ENCODE results near the gene ALOX5. TPM values are rescaled to one million over a fixed set of nuclear protein-coding genes. Genes with fewer than 3 reads are reported as not detected.

Gene ALOX5
- total RNA-seq, 1 donor from 2014 or later: not detected

DNA sequence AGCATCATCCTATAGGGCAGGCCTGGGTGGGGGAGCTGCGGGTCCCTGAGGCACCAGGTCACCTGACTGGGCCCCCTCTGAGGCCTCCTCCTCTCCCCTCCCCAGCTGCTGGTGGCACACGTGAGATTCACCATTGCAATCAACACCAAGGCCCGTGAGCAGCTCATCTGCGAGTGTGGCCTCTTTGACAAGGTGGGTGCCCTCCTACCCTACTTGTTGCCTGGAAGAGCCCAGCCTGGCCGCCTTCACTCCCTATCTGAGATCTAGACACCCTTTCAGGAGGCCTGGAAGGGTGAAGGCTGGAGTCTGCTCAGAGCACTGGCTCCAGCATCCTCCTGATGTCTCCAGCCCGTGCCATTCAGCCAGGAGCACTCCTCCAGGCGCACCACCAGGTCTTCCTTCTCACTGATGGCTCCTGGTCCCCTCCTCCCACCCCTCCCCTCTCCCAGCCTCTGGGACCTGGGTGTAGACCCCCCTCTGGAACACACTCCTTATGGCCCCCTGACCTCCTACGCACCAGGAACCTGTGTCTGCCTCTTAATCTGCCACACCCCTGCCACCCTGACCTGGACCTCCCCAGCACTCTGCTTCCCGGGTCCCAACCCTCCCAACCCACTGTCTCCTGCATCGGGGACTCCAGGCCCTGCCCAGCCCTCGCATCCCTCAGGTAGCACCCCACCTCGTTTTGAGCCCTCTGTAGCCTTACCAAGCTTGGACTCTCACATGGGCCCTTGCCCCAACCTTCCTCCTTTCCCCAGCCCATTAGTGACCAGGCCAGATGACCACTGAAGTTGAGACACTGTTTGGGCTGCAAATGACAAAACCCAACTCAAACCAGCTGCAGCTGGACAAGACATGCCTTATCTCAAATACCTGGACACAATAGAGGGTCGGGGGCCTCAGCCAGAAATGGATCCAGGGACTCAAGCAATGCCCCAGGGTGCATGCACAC, 67.5 kb downstream of the ALOX5 start:
- DNase-seq (ENCODE audit: extremely low read depth, low read depth, low spot score): no peak

DNA sequence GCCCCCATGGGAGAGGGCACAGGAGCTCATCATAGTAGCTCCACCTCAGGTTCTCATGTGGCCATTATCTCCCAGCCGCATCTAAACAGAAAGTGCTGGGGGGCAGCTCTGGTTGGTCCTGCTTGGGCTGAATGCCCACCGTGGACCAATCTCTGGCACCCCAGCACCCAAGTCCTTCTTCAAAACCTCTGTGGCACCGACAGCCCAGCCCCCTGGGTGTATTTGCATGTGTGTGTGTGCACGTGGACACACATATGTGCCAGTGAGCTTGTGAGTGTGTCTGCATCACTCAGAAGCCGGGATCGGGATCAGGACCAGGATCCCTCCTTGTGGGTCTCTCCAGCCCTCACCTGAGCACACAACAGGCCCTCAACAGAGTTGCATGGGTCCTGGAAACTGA, 68.2 kb downstream of the ALOX5 start:
- no peak for DNase-seq (ENCODE audit: extremely low read depth, low read depth, low spot score)

DNA sequence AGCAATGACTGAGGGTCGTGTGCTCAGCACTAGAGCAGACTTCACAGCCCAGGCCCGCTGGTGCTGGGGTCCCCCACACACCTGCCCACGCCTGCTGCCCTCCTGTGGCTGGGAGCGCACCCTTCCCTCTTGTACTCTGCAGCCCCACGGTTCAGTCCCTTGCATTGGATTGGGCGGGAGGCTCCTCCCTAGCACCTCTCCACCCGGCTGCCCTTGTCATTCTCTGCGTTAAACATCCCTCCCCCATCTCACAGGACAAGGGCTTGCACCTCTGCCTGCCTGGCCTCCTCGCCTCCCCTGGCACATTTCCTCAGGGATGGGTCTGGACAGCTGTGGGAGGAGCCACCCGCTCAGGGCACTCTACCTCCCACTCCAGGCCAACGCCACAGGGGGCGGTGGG, 68.6 kb downstream of the ALOX5 start:
- no peak for DNase-seq (ENCODE audit: extremely low read depth, low read depth, low spot score)

DNA sequence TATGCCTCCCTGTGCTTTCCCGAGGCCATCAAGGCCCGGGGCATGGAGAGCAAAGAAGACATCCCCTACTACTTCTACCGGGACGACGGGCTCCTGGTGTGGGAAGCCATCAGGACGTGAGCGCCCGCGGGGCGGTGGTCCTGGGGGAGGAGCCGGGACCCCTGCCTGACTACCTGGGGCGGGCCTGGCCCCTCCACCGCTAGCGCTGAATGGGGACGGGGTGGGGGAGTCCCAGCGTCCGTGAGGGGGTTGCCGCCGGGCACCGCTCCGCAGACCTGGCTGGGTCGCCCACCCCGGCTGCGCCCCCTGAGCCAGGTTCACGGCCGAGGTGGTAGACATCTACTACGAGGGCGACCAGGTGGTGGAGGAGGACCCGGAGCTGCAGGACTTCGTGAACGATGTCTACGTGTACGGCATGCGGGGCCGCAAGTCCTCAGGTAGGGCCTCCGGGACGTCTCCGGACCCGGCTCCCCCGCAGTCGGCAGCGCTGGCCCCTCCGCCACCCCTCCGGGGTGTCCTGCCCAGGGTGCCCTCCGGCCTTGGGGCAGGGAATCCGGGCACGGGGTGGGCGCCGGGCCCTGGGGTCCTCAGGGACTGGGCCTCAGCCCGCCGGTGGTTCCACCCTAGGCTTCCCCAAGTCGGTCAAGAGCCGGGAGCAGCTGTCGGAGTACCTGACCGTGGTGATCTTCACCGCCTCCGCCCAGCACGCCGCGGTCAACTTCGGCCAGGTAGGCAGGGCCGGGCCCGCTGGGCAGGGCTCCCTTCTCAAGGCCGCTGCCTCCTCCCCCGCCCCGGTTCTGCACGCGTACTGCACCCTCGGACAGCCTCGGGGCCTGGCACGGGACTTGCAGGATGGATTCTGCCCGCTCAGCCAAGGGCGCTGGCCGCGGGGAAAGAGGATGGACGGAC, 69.3 kb downstream of the ALOX5 start:
- DNase-seq (ENCODE audit: extremely low read depth, low read depth, low spot score): no peak

DNA sequence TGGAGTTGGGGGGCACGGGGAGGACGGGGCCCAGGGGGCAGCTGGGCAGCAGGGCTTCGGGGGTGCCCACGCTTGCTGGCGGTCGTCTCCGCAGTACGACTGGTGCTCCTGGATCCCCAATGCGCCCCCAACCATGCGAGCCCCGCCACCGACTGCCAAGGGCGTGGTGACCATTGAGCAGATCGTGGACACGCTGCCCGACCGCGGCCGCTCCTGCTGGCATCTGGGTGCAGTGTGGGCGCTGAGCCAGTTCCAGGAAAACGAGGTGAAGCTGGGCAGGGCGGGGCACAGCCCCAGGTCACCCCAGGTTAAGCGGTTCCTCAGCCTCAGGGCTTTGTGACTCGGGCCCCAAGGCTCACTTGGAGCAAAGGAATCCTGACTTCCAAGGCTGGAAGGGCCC, 70.0 kb downstream of the ALOX5 start:
- no peak for DNase-seq (ENCODE audit: extremely low read depth, low read depth, low spot score)

DNA sequence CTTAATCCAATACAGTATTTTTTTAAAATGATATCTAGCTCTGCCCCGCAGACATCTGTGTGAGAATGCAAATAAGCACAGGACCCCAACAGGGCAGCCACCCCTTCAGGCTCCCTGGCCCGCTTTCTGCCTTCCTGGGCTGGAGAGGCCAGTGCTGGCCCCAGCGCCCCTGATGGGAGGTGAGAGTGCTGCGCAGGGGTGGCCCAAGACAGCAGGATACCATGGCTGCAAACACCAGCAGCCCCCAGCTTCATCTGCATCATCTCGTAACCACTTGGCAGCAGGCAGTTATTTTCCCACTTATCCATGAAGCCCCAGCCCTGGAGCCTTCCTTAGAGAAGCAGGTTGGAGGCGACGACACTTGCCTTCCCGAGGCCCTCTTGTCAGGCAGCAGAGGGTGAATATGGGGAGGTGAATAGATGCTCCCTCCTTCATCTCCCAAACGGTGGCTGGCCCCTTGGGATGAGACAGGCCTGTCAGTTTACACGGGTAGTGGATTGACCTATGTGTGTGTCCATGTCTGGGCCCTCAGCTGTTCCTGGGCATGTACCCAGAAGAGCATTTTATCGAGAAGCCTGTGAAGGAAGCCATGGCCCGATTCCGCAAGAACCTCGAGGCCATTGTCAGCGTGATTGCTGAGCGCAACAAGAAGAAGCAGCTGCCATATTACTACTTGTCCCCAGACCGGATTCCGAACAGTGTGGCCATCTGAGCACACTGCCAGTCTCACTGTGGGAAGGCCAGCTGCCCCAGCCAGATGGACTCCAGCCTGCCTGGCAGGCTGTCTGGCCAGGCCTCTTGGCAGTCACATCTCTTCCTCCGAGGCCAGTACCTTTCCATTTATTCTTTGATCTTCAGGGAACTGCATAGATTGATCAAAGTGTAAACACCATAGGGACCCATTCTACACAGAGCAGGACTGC, 71.2 kb downstream of the ALOX5 start:
- no peak for DNase-seq (ENCODE audit: extremely low read depth, low read depth, low spot score)

DNA sequence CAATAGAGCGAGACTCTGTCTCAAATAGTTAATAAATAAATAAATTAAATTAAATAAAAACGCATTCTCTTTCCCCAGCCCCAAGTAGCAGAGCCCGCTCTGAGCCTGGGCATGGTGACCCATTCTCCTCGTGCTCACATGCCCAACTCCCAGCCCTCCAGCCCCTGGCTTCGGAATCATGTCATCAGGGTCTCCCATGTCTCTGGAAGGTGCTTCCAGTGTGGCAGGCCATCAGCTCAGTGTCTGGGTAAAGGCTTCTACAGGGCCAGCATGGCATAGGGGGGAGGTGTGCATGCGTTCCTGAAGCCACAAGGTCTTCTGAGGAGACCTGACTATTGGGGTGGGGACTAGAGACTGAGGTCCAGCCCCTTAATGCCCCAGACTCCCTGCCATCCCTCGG, 72.8 kb downstream of the ALOX5 start:
- no peak for DNase-seq (ENCODE audit: extremely low read depth, low read depth, low spot score)

DNA sequence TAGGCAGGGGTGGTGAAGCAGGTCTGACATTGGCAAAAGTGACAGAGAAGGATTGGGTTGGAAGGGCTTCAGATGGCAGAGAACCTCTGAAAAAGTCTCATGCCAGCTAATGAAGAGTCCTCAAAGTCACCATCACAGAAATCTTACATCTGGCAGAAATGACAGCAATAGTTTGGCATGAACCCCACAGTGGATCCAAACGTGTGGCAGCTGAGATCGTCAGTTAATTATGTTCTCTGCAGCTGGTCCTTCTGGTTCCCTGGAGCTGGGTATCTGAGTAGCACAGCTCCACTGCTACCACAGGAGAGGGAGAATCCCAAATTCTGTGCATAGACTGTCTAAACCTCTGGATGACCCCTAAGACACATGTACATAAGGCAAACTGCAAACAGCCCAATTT, 73.4 kb downstream of the ALOX5 start:
- no peak for DNase-seq (ENCODE audit: extremely low read depth, low read depth, low spot score)

DNA sequence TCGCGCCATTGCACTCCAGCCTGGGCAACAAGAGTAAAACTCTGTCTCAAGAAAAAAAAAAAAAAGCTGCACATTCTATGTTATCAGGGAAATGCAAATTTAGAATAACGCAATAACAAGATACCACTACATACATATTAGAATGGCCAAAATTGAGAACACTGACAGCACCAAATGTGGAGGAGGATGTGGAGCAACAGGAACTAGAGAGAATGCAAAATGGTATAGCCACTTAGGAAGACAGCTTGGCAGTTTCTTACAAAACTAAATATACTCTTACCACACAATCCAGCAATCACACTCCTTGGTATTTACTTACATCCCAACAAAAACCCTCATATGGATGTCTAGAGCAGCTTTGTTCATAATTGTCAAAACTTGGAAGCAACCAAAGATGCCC, 76.8 kb downstream of the ALOX5 start:
- DNase-seq (ENCODE audit: extremely low read depth, low read depth, low spot score): no peak

DNA sequence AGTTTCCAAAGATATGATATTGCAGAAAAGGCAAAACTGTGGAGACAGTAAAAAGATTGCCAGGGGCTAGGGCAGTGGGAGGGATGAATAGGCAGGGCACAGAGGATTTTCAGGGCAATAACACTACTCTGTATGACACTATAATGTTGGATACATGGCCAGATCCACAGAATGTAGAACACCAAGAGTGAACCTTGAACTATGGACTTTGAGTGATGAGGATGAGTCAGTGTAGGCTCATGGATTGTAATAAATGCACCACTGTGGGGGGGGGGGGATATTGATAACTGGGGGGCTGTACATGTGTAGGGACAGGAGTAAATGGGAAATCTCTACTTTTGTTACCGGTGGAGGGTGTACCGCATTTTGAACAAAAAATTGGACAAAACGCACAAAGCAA, 77.4 kb downstream of the ALOX5 start:
- no peak for DNase-seq (ENCODE audit: extremely low read depth, low read depth, low spot score)

DNA sequence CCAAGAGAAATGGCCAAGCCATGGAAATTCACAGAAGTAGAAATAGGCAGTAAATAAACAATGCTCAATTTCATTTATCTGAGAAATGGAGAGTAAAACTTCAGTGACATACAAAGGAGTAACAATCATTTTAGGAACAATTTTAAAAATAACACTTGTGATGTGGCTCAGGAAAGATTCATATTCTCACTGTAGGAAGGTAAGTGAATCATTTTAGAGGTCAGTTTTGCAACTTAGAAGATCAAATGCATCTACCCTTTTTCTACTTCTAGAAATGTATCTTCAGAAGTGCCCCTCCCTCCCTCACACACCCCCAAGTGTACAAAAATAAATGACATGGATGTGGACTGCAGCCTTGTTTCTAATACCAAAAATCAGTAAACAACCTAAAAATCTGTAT, 78.3 kb downstream of the ALOX5 start:
- DNase-seq (ENCODE audit: extremely low read depth, low read depth, low spot score): no peak

DNA sequence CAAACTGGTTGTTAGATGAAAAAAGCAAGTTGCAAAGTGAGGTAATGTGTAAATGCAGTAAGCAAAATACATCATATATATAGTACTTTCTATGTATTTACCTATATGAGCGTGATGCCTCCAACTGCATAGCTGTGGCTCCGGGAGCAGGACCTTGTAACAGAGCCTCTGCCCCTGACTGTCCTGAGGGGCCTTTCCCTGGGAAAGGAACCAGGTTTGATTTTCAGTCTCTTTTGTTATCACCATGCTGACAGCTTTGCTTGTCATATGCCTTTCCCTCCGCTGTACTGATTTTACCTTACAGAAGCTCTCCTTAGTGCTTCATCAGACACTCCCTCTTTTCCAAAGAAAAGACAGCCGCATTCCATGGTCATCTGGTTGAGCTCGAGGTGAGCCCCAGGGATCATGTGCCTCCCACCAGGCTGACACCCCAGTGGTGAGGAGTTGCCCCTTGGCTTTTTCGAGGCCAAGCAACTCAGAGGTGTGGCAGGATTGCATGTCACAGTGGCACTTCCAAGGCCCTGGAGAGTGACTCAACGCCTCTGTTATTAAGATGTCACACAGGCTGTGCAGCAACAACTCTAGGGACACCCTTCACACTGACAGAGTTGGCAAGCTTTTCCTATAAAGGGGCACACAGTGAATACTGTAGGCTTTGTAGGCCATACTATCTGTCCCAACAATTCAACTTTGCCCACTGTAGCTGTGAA, 78.9 kb downstream of the ALOX5 start:
- DNase-seq (ENCODE audit: extremely low read depth, low read depth, low spot score): no peak

DNA sequence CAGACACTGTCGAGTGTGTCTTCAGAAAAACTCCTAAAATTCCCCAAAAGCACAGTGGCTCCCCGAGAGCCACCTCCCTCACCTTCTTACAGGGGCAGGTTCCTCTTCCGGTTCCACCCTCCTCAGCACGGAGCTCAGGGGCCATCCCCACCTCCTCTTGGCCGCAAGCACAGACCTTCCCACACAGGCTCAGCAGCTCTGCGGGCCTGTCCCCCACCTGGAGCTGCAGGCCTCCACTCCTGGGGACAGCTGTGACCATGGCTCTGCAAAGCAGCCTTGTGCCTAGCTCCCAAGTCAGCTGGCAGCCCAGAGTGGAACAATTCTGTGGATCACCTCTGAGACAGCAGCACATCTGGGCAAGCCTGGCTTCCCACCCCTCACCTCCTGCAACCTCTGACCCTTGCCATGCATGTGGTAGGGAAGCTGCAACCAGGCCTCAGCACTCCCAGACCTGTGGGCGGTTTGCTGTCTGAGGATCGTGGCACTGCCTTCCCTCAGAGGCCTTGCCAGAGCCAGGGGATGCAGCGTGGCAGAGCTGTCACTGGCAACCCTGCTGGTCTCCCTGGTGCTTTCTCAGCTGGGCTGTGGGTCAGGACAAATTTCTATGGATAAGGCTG, 79.7 kb downstream of the ALOX5 start:
- no peak for DNase-seq (ENCODE audit: extremely low read depth, low read depth, low spot score)

DNA sequence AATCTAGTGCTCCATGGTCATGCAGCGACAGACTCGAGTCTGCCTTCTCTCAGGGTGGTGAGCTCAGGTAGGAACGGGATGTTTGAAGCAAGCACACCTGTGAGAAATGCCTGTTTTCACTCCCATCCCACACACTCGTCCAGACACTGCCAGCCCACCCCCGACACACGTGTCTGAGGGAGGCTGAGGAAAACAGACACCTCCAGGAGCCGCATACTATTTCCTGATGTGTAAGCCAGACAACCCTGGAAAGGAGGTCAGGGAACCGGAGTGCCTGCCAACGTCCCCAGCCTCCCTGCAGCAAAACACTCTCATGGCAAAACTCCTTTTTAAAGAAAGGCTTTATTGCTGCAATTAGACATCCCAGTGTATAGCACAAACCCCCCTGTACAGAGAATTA, 80.2 kb downstream of the ALOX5 start:
- no peak for DNase-seq (ENCODE audit: extremely low read depth, low read depth, low spot score)

DNA sequence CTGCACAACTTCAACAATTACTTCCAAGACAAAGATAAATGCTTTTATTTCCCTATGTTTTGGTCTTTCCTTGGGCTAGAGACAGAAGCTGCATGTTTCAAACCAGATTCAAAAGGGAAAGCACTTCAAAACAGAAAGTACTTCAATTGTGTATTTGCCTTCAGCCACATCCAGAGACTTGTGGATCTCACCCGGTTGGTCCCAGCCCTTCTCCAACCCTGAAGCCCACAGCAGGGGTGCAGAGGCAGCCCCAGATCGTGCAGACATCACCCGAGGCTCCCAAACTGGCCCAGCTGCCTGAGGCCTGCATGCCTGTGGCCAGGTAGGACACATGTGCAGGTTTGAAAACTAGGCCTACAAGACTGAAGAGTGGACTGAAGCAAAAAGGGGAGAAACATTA, 80.8 kb downstream of the ALOX5 start:
- DNase-seq (ENCODE audit: extremely low read depth, low read depth, low spot score): no peak

DNA sequence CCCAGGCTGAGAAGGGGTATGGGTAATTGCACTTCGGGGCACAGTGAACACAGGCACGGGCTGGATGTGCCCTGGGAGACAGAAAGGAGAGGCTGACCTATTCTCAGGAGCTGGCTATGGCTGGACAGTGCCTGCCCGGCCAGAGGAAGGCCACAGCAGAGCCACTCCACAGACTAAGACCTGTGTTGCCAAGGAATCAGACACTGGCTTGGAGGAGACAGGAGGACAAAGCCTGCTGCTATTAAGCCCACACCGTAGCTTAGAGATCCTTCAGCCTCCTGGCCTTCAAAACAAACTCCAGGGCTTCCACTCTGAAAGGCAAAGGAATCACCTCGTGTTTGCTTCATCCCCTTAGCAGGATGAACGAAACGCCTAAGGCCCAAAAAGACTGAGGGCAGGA, 82.2 kb downstream of the ALOX5 start:
- DNase-seq (ENCODE audit: extremely low read depth, low read depth, low spot score): no peak

DNA sequence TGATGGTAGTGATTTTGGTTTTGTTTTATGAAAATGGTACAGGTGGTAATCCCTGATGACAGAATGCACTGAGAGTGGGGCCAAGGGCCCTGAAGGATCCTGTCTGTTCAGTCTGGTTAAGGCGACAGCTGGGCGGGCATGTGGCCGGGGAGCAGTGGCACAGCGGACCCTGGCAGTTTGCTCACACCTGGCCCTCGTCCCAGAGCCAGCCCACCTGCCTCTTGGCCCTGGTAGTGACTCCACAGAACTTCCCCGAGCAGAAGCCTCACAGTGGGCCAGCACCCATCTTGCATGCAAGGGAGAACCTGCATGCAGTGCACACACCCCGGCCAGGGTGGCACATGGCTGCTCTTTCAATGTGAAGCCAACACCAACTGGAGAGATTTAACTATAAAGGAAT, 82.8 kb downstream of the ALOX5 start:
- no peak for DNase-seq (ENCODE audit: extremely low read depth, low read depth, low spot score)

DNA sequence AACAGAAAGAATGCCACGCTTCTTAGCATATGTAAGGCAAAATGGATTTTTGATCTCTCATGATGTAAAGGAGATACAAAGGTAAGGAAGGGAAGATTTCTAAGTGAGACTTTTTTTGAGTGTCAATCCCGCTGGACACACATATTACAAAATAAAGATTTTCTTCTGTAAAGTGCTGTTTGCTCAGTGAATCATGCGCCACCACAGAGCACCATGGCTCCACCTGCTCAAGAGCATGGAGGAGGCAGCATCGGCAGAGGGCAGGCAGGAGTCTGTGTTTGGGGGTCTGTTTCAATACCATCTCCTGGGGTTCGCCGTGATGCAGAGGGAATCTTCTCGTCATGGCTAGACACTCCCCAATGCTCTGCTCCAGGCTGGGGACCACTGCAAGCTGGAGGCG, 83.5 kb downstream of the ALOX5 start:
- DNase-seq (ENCODE audit: extremely low read depth, low read depth, low spot score): no peak

DNA sequence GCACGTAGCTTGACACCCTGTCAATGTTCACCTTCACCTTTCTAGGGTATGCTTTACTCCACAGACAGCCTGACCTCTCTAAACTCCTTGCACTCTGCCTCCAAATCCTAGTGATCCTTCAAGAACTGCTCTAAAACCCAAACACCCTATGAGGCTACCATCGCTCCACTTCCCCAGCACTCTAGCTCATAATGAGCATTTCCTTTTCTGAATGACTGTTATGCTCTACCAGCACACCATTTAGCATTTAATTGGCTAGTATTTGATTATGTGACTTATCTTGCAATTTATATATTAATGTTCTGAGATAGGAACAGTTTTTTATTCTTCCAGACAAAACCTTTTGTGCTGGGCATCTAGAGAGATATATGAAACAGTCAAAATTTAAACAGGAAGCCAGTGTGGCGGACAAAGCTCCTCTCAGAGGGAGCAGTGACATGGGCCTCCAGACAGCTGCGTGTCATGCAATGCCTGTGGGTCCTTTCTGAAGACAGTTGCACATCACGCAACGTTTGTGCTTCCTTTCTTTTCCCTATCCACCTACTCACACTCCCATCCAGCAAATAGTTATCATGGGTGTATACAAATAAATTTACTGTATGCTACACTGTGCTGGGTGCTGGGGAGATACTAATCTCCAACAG, 86.3 kb downstream of the ALOX5 start:
- DNase-seq (ENCODE audit: extremely low read depth, low read depth, low spot score): no peak

Measured in glomerular endothelial cell (primary cell).